Testis (tissue), 3 donors: Measurements from ENCODE around the gene ZGPAT. TPM values are rescaled to one million over a fixed set of nuclear protein-coding genes. Genes with fewer than 3 reads are reported as not detected.

Experiments used
- DNase-seq: peaks from one replicate; pipeline ENCODE4 v3.0.0-alpha.2; 2019
- H3K27ac ChIP-seq, 2 donors: fragments of 200-600 bp; sonication (generic); one replicate each; pipeline ENCODE4 v1.5.1; 2019
- H3K27me3 ChIP-seq: fragments of 200-600 bp; sonication (generic); one replicate; pipeline ENCODE4 v1.5.1; 2019
- H3K36me3 ChIP-seq: fragments of 200-600 bp; sonication (generic); one replicate; pipeline ENCODE4 v1.5.1; 2017; ENCODE audit warnings: low read depth; ENCODE audit errors: missing control alignments
- H3K4me1 ChIP-seq: fragments of 200-600 bp; sonication (generic); one replicate; pipeline ENCODE4 v1.5.1; 2019
- H3K4me3 ChIP-seq, 2 donors: fragments of 200-600 bp; sonication (generic); one replicate each; pipeline ENCODE4 v1.5.1; 2017 to 2019
- H3K9me3 ChIP-seq: fragments of 200-600 bp; sonication (generic); one replicate; pipeline ENCODE4 v1.5.1; 2017
- POLR2A ChIP-seq: fragments of 450-650 bp; IDR thresholded peaks from one replicate; pipeline ENCODE4 v1.6.1; 2017; ENCODE audit warnings: antibody characterized with exemption, mild to moderate bottlenecking, moderate library complexity
- WGBS, 2 donors: methylation state at CpG; one replicate each; pipeline ENCODE4 v1.1.5; 2018; 5-methylcytosine and 5-hydroxymethylcytosine counted together
- intact Hi-C: fragments of 100-400 bp; cut with DNase I; formaldehyde crosslinking; loops from one replicate; pipeline ENCODE4 v1.15.1; 2023; ENCODE audit warnings: low total_unique reads
- polyA plus RNA-seq: library from polyadenylated mRNA; stranded (reverse); fragments of 350-450 nt; fragmentation: Illumina TruSeq; extraction: RNeasy Lipid Tissue Mini Kit (QIAGEN cat#74804); gene quantifications from one replicate; pipeline ENCODE4 v1.2.3, GENCODE V29; 2014; ENCODE audit warnings: low read depth, low replicate concordance; ENCODE audit not compliant: insufficient read depth
- total RNA-seq, 2 donors: library from RNA; depleted of rRNA; stranded (reverse); fragments of >200 nt; gene quantifications; one replicate each; pipeline ENCODE4 v1.2.3, GENCODE V29; 2016
- TF ChIP-seq, protein P1 (sequence below), 3 experiments: fragments of 450-650 bp in 2 of 3; fragments of 200-600 bp in 1 of 3; sonication (generic) in 1 of 3; IDR thresholded peaks; one replicate each; pipeline ENCODE4 v1.5.1; 2016 to 2019; ENCODE audit warnings: antibody characterized with exemption in 3 of 3, mild to moderate bottlenecking in 2 of 3, moderate library complexity in 1 of 3

ZGPAT gene
- total and polyA plus RNA-seq, 3 donors from 2014 or later: 43.1 to 57.3 (median 53.1) TPM

DNA sequence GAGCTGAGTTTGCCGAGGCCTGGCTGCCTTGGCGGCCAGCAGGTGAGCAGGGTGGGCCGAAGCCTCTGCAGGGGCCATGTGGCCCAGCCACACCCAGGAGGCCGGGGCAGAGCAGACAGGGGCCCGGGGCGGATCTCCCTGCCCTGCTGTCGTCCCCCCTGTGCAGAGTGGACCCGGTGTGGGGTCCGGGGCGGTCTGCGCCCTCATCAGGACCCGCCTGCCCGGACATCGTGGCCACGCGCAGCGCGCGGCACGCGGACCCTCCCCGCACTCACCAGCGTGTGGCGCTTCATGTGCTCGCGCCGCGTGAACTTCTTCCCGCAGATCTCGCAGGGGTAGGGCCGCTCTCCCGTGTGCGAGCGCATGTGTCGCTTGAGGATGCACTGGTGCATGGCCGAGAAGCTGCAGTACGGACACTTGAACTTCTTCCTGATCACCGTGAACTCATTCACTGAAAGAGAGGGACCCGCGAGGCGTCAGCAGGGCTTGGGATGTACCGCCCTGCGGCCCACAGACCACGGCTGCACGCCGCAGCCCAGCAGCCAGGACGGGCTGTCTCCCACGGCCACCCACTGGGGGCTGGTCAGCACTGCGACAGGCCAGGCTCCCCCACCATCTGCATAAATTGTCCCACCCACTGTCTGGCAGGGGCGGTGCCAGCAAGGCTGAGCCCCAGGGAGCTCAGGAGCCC lies 44.7 kb downstream of the ZGPAT start:
- intact Hi-C loops: no loop called here
- TF ChIP-seq POLR2A: no peak
- TF ChIP-seq, protein P1, sequence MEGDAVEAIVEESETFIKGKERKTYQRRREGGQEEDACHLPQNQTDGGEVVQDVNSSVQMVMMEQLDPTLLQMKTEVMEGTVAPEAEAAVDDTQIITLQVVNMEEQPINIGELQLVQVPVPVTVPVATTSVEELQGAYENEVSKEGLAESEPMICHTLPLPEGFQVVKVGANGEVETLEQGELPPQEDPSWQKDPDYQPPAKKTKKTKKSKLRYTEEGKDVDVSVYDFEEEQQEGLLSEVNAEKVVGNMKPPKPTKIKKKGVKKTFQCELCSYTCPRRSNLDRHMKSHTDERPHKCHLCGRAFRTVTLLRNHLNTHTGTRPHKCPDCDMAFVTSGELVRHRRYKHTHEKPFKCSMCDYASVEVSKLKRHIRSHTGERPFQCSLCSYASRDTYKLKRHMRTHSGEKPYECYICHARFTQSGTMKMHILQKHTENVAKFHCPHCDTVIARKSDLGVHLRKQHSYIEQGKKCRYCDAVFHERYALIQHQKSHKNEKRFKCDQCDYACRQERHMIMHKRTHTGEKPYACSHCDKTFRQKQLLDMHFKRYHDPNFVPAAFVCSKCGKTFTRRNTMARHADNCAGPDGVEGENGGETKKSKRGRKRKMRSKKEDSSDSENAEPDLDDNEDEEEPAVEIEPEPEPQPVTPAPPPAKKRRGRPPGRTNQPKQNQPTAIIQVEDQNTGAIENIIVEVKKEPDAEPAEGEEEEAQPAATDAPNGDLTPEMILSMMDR (IDR thresholded peaks at IDR 0.05): no peak
- Histone ChIP-seq H3K4me1 (peaks cover 7% of the 10 kb centered on the region), H3K9me3 (no peaks in the 10 kb centered on the region), H3K27me3 (no peaks in the 10 kb centered on the region), H3K27ac (no peak overlapping the region), H3K36me3 (no peaks in the 10 kb centered on the region), H3K4me3 (peak overlapping the region in 1 of 2 donors; percentile 11)
- WGBS, 2 donors: 78 to 98% methylated on average over 21 to 49 of the region's 50 CpGs
- no peak for DNase-seq

DNA sequence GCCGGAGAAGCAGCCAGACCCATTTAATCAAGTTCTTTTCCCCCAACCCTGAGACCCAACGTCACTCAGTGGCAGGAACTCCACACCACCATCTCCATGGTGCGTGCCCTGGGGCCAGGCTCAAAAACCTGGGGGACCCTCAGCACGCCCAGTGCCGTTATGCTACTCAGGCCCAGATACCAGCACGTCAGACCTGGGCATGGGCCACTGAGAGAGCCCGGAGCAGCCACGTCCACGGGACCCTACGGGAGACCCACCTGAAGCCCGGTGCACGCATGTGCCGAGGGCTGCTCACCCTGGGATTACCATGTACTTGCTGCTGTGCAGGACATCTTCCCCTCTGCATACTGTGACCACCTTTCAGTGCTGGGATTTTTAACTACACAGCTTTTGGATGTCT lies 45.5 kb downstream of the ZGPAT start:
- no peaks in the 10 kb centered on the region for H3K27me3 ChIP-seq
- intact Hi-C loops: no loop called here
- no peak overlapping the region for H3K4me3 ChIP-seq
- H3K36me3 ChIP-seq: no peaks in the 10 kb centered on the region
- TF ChIP-seq, protein P1 (IDR thresholded peaks at IDR 0.05): no peak
- TF ChIP-seq POLR2A: no peak
- H3K9me3 ChIP-seq: no peaks in the 10 kb centered on the region
- no peak overlapping the region for H3K27ac ChIP-seq
- 75 to 94% methylated on average over 6 to 13 of the region's 13 CpGs for WGBS, 2 donors
- H3K4me1 ChIP-seq: no peaks in the 10 kb centered on the region
- no peak for DNase-seq

DNA sequence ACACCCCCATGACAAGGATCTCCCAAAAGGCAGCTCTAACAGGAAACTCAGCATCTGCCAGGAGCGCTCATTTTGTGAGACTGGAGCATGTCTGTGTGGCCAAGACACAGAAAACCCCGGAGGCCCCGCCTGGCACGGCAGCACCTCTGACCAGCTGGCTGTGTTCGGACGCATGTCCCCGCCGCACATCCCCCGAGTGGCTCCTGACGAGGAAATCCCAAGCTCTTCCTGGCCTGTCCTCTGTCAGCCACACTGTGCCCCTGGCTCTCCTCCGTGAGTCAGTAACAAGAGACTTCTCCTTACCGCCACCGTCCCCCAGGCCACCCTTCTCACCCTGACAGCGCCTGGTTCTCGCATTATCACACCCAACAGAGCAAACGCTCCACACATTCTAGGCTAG lies 46.2 kb downstream of the ZGPAT start:
- Histone ChIP-seq H3K27me3 (no peaks in the 10 kb centered on the region), H3K36me3 (no peaks in the 10 kb centered on the region), H3K4me1 (no peaks in the 10 kb centered on the region), H3K4me3 (no peak overlapping the region), H3K27ac (no peak overlapping the region), H3K9me3 (no peaks in the 10 kb centered on the region)
- 81 to 86% methylated on average over 16 of the region's 16 CpGs for WGBS, 2 donors
- no peak for DNase-seq
- intact Hi-C loops: no loop called here
- TF ChIP-seq, protein P1 (IDR thresholded peaks at IDR 0.05): no peak
- TF ChIP-seq POLR2A: no peak

DNA sequence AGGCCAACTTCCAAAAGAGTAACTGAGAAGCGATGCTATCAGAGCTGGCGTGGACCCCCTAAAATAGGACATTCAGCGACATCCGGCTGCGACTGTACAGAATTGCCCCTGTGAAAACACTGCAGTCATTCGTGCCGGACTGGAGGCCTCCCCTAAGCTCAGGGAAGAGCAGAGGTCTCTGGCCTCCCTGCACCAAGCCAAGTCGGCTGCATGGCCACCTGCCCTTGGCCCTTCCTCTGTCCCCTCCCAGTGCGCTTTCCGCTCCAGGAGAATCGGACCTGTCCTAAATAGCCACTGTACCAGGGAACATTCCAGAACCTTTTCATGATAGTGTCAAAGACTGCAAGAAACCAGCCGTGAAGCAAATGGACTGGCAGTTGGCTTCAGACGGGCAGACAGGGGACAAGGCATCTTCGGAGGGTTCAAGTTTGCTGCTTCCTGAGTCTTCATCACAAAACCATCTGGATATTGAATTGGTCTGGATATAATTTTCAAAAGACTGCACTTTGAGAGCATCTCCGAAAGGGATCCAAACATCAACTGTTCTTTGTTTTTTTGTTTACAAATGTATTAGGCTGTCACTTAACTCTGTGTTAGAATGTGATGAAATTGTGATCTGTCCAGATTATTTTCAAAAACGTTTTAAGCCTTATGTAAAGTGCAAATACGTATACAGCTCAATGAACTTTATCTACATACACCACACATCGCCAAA lies 48.3 kb downstream of the ZGPAT start:
- H3K4me1 ChIP-seq: no peaks in the 10 kb centered on the region
- no peaks in the 10 kb centered on the region for H3K36me3 ChIP-seq
- no peaks in the 10 kb centered on the region for H3K9me3 ChIP-seq
- no peak for DNase-seq
- no peaks in the 10 kb centered on the region for H3K27me3 ChIP-seq
- no peak overlapping the region for H3K4me3 ChIP-seq
- intact Hi-C loops: no loop called here
- TF ChIP-seq, protein P1 (IDR thresholded peaks at IDR 0.05): no peak
- TF ChIP-seq POLR2A: no peak
- WGBS, 2 donors: 81 to 86% methylated on average over 17 to 18 of the region's 18 CpGs
- H3K27ac ChIP-seq: no peak overlapping the region

DNA sequence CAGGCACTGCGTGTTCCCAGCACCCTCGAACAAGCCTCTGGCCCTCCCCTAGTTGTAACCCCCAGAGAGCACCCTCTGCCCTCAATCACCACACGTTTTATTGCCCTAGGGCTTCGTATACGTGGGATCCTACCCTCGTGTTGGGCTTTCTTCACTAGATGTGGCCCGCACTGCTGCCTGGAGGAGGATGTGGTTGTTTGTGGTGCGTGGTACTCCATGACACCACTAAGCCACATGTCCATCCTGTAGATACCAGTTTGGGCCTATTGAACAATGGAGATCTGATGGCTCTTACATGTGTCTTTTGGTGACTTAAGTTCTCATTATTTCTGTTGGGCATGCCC lies 48.8 kb downstream of the ZGPAT start:
- H3K4me1 ChIP-seq: no peaks in the 10 kb centered on the region
- no peak for DNase-seq
- no peak overlapping the region for H3K27ac ChIP-seq
- no peaks in the 10 kb centered on the region for H3K36me3 ChIP-seq
- no peak for TF ChIP-seq POLR2A
- 67 to 71% methylated on average over 8 of the region's 8 CpGs for WGBS, 2 donors
- no peaks in the 10 kb centered on the region for H3K27me3 ChIP-seq
- H3K4me3 ChIP-seq: no peak overlapping the region
- intact Hi-C loops: no loop called here
- no peaks in the 10 kb centered on the region for H3K9me3 ChIP-seq
